Measurements from ENCODE around the gene COQ8B. TPM values are rescaled to one million over a fixed set of nuclear protein-coding genes. Genes with fewer than 3 reads are reported as not detected.
A peak's percentile ranks its signal among the peaks of the same experiment; 100 is the strongest.
"Not testable (repeated sequence)": the region's sequence is repeated elsewhere in the genome, so short reads cannot be mapped to it uniquely, and the experiment has no call there.

The COQ8B gene
- total RNA-seq, 2 experiments from 2014 or later = 23.2 to 24.0 TPM

- H3K27ac Mint-ChIP-seq = peak overlapping the region; percentile 76
- intact Hi-C loops (cut with micrococcal nuclease) = loop anchor here (5.0 kb wide), 3 partner anchors 54 to 154 kb away; partner anchors contain the start of genes COQ8B and ITPKC
- CTCF ChIA-PET = interaction anchor here (0.6 to 5.0 kb wide), 38 partner anchors 9 to 600 kb away, joined by 3 to 42 read pairs (median 3); partner anchors contain the start of genes COQ8B, EGLN2, NUMBL and RAB4B
- peak overlapping the region; percentile 69 for H3K4me3 Mint-ChIP-seq
- peaks cover 21% of the 10 kb centered on the region for H3K4me1 Mint-ChIP-seq (ENCODE audit: low read depth)
- peaks cover 7% of the 10 kb centered on the region for H3K36me3 Mint-ChIP-seq (ENCODE audit: low read depth)
- TF ChIP-seq, protein P1, sequence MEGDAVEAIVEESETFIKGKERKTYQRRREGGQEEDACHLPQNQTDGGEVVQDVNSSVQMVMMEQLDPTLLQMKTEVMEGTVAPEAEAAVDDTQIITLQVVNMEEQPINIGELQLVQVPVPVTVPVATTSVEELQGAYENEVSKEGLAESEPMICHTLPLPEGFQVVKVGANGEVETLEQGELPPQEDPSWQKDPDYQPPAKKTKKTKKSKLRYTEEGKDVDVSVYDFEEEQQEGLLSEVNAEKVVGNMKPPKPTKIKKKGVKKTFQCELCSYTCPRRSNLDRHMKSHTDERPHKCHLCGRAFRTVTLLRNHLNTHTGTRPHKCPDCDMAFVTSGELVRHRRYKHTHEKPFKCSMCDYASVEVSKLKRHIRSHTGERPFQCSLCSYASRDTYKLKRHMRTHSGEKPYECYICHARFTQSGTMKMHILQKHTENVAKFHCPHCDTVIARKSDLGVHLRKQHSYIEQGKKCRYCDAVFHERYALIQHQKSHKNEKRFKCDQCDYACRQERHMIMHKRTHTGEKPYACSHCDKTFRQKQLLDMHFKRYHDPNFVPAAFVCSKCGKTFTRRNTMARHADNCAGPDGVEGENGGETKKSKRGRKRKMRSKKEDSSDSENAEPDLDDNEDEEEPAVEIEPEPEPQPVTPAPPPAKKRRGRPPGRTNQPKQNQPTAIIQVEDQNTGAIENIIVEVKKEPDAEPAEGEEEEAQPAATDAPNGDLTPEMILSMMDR (IDR thresholded peaks at IDR 0.05) = peak; percentile 58
- DNase-seq (peak; percentile 93), ATAC-seq (peak; percentile 83)
- H3K9me3 Mint-ChIP-seq = no peaks in the 10 kb centered on the region
- H3K27me3 Mint-ChIP-seq = no peaks in the 10 kb centered on the region
- POLR2A ChIA-PET = interaction anchor here (0.6 to 1.7 kb wide), 10 partner anchors 10 to 457 kb away, joined by 3 to 8 read pairs (median 4); partner anchors contain the start of genes ACTMAP and COQ8B
Observed at GRCh38 chr19:40662925-40663694, 53.6 kb downstream of the COQ8B start.

- Mint-ChIP-seq H3K27ac (no peak overlapping the region), H3K4me3 (no peak overlapping the region), H3K4me1 (ENCODE audit: low read depth) (peaks cover 20% of the 10 kb centered on the region), H3K27me3 (no peaks in the 10 kb centered on the region), H3K9me3 (no peaks in the 10 kb centered on the region), H3K36me3 (ENCODE audit: low read depth) (no peaks in the 10 kb centered on the region)
- ATAC-seq (no peak), DNase-seq (no peak)
- intact Hi-C loops (cut with micrococcal nuclease) = loop anchor here (5.0 kb wide), 3 partner anchors 56 to 156 kb away; partner anchors contain the start of genes COQ8B and ITPKC
- TF ChIP-seq, protein P1 (IDR thresholded peaks at IDR 0.05) = no peak
- ChIA-PET POLR2A (no interaction called here), CTCF (interaction anchor here (1.1 to 5.0 kb wide), 8 partner anchors 27 to 482 kb away, joined by 3 to 42 read pairs (median 4); no protein-coding TSS in a partner anchor)
Observed at GRCh38 chr19:40661616-40662015, 55.1 kb downstream of the COQ8B start.

GRCh38 chr19:40659566-40659965, 57.1 kb downstream of the COQ8B start:
- TF ChIP-seq, protein P1 (IDR thresholded peaks at IDR 0.05) = no peak
- DNase-seq (no peak), ATAC-seq (no peak)
- Mint-ChIP-seq H3K27me3 (no peaks in the 10 kb centered on the region), H3K9me3 (no peaks in the 10 kb centered on the region), H3K27ac (no peak overlapping the region), H3K4me3 (no peak overlapping the region), H3K4me1 (ENCODE audit: low read depth) (peaks cover 17% of the 10 kb centered on the region), H3K36me3 (ENCODE audit: low read depth) (no peaks in the 10 kb centered on the region)
- intact Hi-C loops (cut with micrococcal nuclease) = no loop called here
- CTCF ChIA-PET = interaction anchor here (4.7 kb wide), 1 partner anchor 25 kb away, joined by 33 read pairs; no protein-coding TSS in a partner anchor
- POLR2A ChIA-PET = no interaction called here

DNA sequence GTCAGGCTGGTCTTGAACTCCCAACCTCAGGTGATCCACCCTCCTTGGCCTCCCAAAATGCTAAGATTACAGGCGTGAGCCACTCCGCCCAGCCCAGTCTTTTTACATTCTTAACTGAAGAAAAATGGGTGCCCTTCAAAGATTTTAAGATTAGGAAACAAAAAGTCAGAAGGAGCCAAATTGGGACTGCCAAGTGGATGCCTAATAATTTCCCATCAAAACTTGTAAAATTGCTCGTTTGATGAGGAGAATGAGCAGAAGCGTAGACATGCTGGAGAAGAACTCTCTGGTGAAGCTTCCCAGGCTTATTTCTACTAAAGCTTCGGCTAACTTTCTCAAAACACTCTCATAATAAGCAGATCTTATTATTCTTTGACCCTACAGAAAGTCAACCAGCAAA, 57.6 kb downstream of the COQ8B start:
- ChIA-PET CTCF (interaction anchor here (4.7 kb wide), 1 partner anchor 24 kb away, joined by 33 read pairs; no protein-coding TSS in a partner anchor), POLR2A (no interaction called here)
- intact Hi-C loops (cut with micrococcal nuclease) = no loop called here
- TF ChIP-seq, protein P1 (IDR thresholded peaks at IDR 0.05) = no peak
- Mint-ChIP-seq H3K4me1 (ENCODE audit: low read depth) (peaks cover 17% of the 10 kb centered on the region), H3K27ac (no peak overlapping the region), H3K27me3 (no peaks in the 10 kb centered on the region), H3K9me3 (no peaks in the 10 kb centered on the region), H3K4me3 (no peak overlapping the region), H3K36me3 (ENCODE audit: low read depth) (no peaks in the 10 kb centered on the region)
- ATAC-seq (no peak), DNase-seq (no peak)

- intact Hi-C loops (cut with micrococcal nuclease) = no loop called here
- TF ChIP-seq, protein P1 (IDR thresholded peaks at IDR 0.05) = no peak
- CTCF ChIA-PET = interaction anchor here (0.8 to 4.7 kb wide), 4 partner anchors 23 to 162 kb away, joined by 3 to 33 read pairs (median 5); no protein-coding TSS in a partner anchor
- Mint-ChIP-seq H3K36me3 (ENCODE audit: low read depth) (no peaks in the 10 kb centered on the region), H3K4me3 (no peak overlapping the region), H3K4me1 (ENCODE audit: low read depth) (peaks cover 8% of the 10 kb centered on the region), H3K27me3 (no peaks in the 10 kb centered on the region), H3K27ac (no peak overlapping the region), H3K9me3 (no peaks in the 10 kb centered on the region)
- no peak for DNase-seq
- POLR2A ChIA-PET = no interaction called here
- ATAC-seq = no peak
Observed at GRCh38 chr19:40658031-40658430, 58.7 kb downstream of the COQ8B start.

DNA sequence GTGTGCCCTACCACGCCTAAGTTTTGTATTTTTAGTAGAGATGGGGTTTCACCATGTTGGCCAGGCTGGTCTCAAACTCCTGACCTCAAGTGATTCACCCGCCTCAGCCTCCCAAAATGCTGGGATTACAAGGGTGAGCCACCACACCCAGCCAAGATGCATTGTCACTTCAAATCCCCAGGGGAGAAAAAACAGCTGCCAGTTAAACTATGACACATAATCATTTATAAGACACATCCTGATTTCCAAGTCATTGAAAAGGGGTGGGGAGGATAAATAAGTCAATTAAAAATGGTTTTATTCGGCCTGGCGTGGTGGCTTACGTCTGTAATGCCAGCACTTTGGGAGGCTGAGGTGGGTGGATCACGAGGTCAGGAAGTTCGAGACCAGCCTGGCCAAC, 61.0 kb downstream of the COQ8B start:
- H3K4me3 Mint-ChIP-seq; DNase-seq; CTCF ChIA-PET; ATAC-seq; H3K4me1 Mint-ChIP-seq (ENCODE audit: low read depth); POLR2A ChIA-PET; H3K36me3 Mint-ChIP-seq (ENCODE audit: low read depth); intact Hi-C loops (cut with micrococcal nuclease); H3K27ac Mint-ChIP-seq; H3K9me3 Mint-ChIP-seq; H3K27me3 Mint-ChIP-seq: not testable (repeated sequence)

- DNase-seq; H3K4me3 Mint-ChIP-seq; H3K27me3 Mint-ChIP-seq; H3K9me3 Mint-ChIP-seq; ATAC-seq; POLR2A ChIA-PET; H3K4me1 Mint-ChIP-seq (ENCODE audit: low read depth); H3K36me3 Mint-ChIP-seq (ENCODE audit: low read depth); H3K27ac Mint-ChIP-seq; intact Hi-C loops (cut with micrococcal nuclease): not testable (repeated sequence)
- CTCF ChIA-PET = interaction anchor here (2.5 kb wide), 1 partner anchor 18 kb away, joined by 16 read pairs; no protein-coding TSS in a partner anchor
Observed at GRCh38 chr19:40652303-40652702, 64.4 kb downstream of the COQ8B start.
